Measurements from ENCODE around the gene MIPOL1. TPM values are rescaled to one million over a fixed set of nuclear protein-coding genes. Genes with fewer than 3 reads are reported as not detected.

The MIPOL1 gene
- total and polyA plus RNA-seq, 2 of the 13 experiments (the other 11 are each of a cell fraction or from before 2014, with no cell fraction given), result 8.6 to 34.2 TPM

DNA sequence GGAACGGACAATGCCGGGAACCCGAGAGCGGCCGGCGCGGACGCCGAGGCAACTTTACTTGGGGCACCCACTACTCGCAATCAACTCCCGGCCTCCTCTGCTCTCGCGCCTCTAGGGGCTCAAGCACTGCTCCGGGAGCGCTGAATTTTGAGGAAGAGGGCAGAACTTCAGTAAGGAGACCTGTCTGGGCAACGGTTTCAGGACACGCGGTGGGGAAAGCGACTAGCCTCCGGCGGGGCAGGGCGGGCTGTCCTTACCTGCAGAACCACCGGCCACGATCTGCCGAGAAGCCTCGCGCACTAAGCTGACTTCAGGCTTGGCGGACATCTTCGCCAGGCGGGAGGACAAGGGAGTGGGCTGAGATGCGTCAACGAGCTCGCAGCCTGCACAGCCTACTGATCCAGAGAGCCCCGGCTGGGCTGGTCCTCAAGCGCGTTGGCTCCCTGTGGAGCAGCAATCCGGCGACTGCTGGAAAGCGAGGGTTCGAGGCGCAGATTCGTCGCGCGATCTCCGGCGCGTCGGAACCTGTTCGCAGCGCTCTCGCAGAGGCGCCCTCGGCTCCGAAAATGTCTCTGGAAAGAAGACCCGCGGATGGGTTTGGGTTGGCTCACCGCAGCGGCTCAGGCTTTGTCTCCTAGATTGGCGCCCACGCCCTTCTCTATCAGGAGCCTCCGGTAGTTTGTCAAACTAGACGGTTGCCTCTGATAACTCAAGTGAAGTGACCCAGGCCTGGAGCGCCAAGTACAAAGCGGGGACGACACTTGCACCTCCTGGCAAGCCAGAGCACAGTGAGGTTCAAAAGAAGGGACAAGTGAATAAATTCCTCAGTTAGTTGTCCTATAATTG lies 25.5 kb upstream of the MIPOL1 start, which contains the start of gene SLC25A21 (continued):
- TF ChIP-seq ATAD3A (CRISPR knock-in tag; IDR thresholded peaks at IDR 0.05) (no peak; the same call in 1 of the 2 replicates), EP300 (IDR thresholded peaks at IDR 0.05; ENCODE audit: low read depth in 2 of 2, low read length in 2 of 2) (peak; percentile 9 to 50; a peak in 3 of 4 replicates), EP300 (CRISPR knock-in tag; IDR thresholded peaks at IDR 0.05; ENCODE audit: borderline replicate concordance) (peak; percentile 66), PCBP2 (optimal IDR thresholded peaks at IDR 0.05; ENCODE audit: low read depth, low read length, poor library complexity, severe bottlenecking) (no peak), ZNF264 (CRISPR knock-in tag; IDR thresholded peaks at IDR 0.05) (peak; percentile 95), NR2F6 (IDR thresholded peaks at IDR 0.05) (peak; percentile 59; the same call in 1 of the 2 replicates), NR2F6 (CRISPR knock-in tag; IDR thresholded peaks at IDR 0.05) (peak; percentile 35), FOXO1 (CRISPR knock-in tag; IDR thresholded peaks at IDR 0.05) (peak; percentile 72), ZBTB7A (CRISPR knock-in tag; IDR thresholded peaks at IDR 0.05) (peak; percentile 93), ZNF841 (CRISPR knock-in tag; IDR thresholded peaks at IDR 0.05; ENCODE audit: borderline replicate concordance) (peak; percentile 96), ZBTB7B (CRISPR knock-in tag; IDR thresholded peaks at IDR 0.05) (peak; percentile 76; the same call in 1 of the 2 replicates), POLR2AphosphoS2 (IDR thresholded peaks at IDR 0.05; ENCODE audit: low read depth, low read length) (no peak), NAIF1 (CRISPR knock-in tag; IDR thresholded peaks at IDR 0.05; ENCODE audit: borderline replicate concordance) (peak; percentile 88; the same call in 1 of the 2 replicates)
- TF ChIP-seq, protein P1, sequence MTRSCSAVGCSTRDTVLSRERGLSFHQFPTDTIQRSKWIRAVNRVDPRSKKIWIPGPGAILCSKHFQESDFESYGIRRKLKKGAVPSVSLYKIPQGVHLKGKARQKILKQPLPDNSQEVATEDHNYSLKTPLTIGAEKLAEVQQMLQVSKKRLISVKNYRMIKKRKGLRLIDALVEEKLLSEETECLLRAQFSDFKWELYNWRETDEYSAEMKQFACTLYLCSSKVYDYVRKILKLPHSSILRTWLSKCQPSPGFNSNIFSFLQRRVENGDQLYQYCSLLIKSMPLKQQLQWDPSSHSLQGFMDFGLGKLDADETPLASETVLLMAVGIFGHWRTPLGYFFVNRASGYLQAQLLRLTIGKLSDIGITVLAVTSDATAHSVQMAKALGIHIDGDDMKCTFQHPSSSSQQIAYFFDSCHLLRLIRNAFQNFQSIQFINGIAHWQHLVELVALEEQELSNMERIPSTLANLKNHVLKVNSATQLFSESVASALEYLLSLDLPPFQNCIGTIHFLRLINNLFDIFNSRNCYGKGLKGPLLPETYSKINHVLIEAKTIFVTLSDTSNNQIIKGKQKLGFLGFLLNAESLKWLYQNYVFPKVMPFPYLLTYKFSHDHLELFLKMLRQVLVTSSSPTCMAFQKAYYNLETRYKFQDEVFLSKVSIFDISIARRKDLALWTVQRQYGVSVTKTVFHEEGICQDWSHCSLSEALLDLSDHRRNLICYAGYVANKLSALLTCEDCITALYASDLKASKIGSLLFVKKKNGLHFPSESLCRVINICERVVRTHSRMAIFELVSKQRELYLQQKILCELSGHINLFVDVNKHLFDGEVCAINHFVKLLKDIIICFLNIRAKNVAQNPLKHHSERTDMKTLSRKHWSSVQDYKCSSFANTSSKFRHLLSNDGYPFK (CRISPR knock-in tag; IDR thresholded peaks at IDR 0.05; ENCODE audit: borderline replicate concordance), result peak; percentile 98
- TF ChIP-seq, protein P2, sequence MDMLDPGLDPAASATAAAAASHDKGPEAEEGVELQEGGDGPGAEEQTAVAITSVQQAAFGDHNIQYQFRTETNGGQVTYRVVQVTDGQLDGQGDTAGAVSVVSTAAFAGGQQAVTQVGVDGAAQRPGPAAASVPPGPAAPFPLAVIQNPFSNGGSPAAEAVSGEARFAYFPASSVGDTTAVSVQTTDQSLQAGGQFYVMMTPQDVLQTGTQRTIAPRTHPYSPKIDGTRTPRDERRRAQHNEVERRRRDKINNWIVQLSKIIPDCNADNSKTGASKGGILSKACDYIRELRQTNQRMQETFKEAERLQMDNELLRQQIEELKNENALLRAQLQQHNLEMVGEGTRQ (IDR thresholded peaks at IDR 0.05; ENCODE audit: low read depth, low read length), result no peak
- TF ChIP-seq, protein P2 (CRISPR knock-in tag; IDR thresholded peaks at IDR 0.05; ENCODE audit: borderline replicate concordance), result peak; percentile 67
